Peyer's patch (tissue), 4 donors: ENCODE data around the gene NUDCD3. TPM values are rescaled to one million over a fixed set of nuclear protein-coding genes. Genes with fewer than 3 reads are reported as not detected.
A peak's percentile ranks its signal among the peaks of the same experiment; 100 is the strongest.

Experiments
- DNase-seq, 3 donors: peaks; one replicate each; pipeline ENCODE4 v3.0.0-alpha.2; 2017 to 2019
- H3K27ac ChIP-seq, 4 donors: fragments of 200-600 bp; sonication (generic); one replicate each; pipeline ENCODE4 v1.5.1; 2016 to 2019
- H3K27me3 ChIP-seq, 2 donors: fragments of 200-600 bp; sonication (generic); one replicate each; pipeline ENCODE4 v1.5.1; 2019
- H3K36me3 ChIP-seq, 3 donors: fragments of 200-600 bp; sonication (generic); one replicate each; pipeline ENCODE4 v1.5.1; 2016 to 2019
- H3K4me1 ChIP-seq, 4 donors: fragments of 200-600 bp; sonication (generic); one replicate each; pipeline ENCODE4 v1.5.1; 2016 to 2019
- H3K4me3 ChIP-seq, 4 donors: fragments of 200-600 bp; sonication (generic); 1 replicate in 3 of 4; 2 replicates in 1 of 4; pipeline ENCODE4 v1.5.1; 2016 to 2019; ENCODE audit warnings: mild to moderate bottlenecking in 1 of 4
- H3K9me3 ChIP-seq, 4 donors: fragments of 200-600 bp; sonication (generic); one replicate each; pipeline ENCODE4 v1.5.1; 2016 to 2019; ENCODE audit warnings: mild to moderate bottlenecking in 1 of 4
- CTCF ChIP-seq, 6 experiments: fragments of 450-650 bp in 4 of 6; fragments of 200-600 bp in 2 of 6; sonication (generic) in 1 of 6; IDR thresholded peaks; one replicate each; pipeline ENCODE4 v1.5.1; 2017 to 2019; ENCODE audit warnings: antibody characterized with exemption in 6 of 6, mild to moderate bottlenecking in 3 of 6, moderate library complexity in 1 of 6
- POLR2A ChIP-seq, 2 donors: fragments of 450-650 bp; IDR thresholded peaks; one replicate each; pipeline ENCODE4 v1.5.1; 2017; ENCODE audit warnings: antibody characterized with exemption in 2 of 2, mild to moderate bottlenecking in 2 of 2, moderate library complexity in 2 of 2
- total RNA-seq, 4 donors: library from RNA; depleted of rRNA; stranded (reverse); fragments of >200 nt; gene quantifications; one replicate each; pipeline ENCODE4 v1.1.0, GENCODE V29; 2016

NUDCD3 gene
- total RNA-seq, 4 donors from 2014 or later: 32.9 to 61.9 (median 44.1) TPM

GRCh38 chr7:44460325-44460724, 30.1 kb downstream of the NUDCD3 start:
- peak in 2 of 3 donors; percentile 73 to 76 for DNase-seq
- Histone ChIP-seq H3K27me3 (no peaks in the 10 kb centered on the region), H3K9me3 (no peaks in the 10 kb centered on the region), H3K36me3 (peaks cover 0 to 6% (median 0%) of the 10 kb centered on the region in 3 donors), H3K4me1 (peaks cover 0 to 14% (median 3%) of the 10 kb centered on the region in 4 donors), H3K4me3 (no peak overlapping the region), H3K27ac (no peak overlapping the region)
- TF ChIP-seq POLR2A (IDR thresholded peaks at IDR 0.05) (no peak), CTCF (IDR thresholded peaks at IDR 0.05) (no peak)

- H3K4me3 ChIP-seq: no peak overlapping the region
- no peaks in the 10 kb centered on the region for H3K4me1 ChIP-seq
- DNase-seq: no peak
- no peak for TF ChIP-seq CTCF (IDR thresholded peaks at IDR 0.05)
- TF ChIP-seq POLR2A (IDR thresholded peaks at IDR 0.05): no peak
- H3K27ac ChIP-seq: no peak overlapping the region
- peaks cover 0 to 5% (median 0%) of the 10 kb centered on the region in 3 donors for H3K36me3 ChIP-seq
- no peaks in the 10 kb centered on the region for H3K27me3 ChIP-seq
- no peaks in the 10 kb centered on the region for H3K9me3 ChIP-seq
Observed at GRCh38 chr7:44455155-44455554, 35.3 kb downstream of the NUDCD3 start.

GRCh38 chr7:44454348-44454747, 36.1 kb downstream of the NUDCD3 start:
- H3K27ac ChIP-seq: no peak overlapping the region
- H3K9me3 ChIP-seq: no peaks in the 10 kb centered on the region
- H3K4me1 ChIP-seq: no peaks in the 10 kb centered on the region
- H3K27me3 ChIP-seq: no peaks in the 10 kb centered on the region
- no peak overlapping the region for H3K4me3 ChIP-seq
- H3K36me3 ChIP-seq: peaks cover 0 to 4% (median 0%) of the 10 kb centered on the region in 3 donors
- TF ChIP-seq CTCF (IDR thresholded peaks at IDR 0.05): no peak
- no peak for TF ChIP-seq POLR2A (IDR thresholded peaks at IDR 0.05)
- DNase-seq: no peak

- no peak for DNase-seq
- TF ChIP-seq POLR2A (IDR thresholded peaks at IDR 0.05) (no peak), CTCF (IDR thresholded peaks at IDR 0.05) (no peak)
- Histone ChIP-seq H3K27me3 (no peaks in the 10 kb centered on the region), H3K9me3 (no peaks in the 10 kb centered on the region), H3K27ac (no peak overlapping the region), H3K36me3 (peaks cover 0 to 16% (median 0%) of the 10 kb centered on the region in 3 donors), H3K4me1 (no peaks in the 10 kb centered on the region), H3K4me3 (no peak overlapping the region)
Observed at GRCh38 chr7:44451123-44451522, 39.3 kb downstream of the NUDCD3 start.

GRCh38 chr7:44449584-44449928, 40.9 kb downstream of the NUDCD3 start:
- Histone ChIP-seq H3K9me3 (no peaks in the 10 kb centered on the region), H3K27ac (no peak overlapping the region), H3K4me3 (no peak overlapping the region), H3K36me3 (peaks cover 0 to 26% (median 0%) of the 10 kb centered on the region in 3 donors), H3K27me3 (no peaks in the 10 kb centered on the region), H3K4me1 (no peaks in the 10 kb centered on the region)
- DNase-seq: no peak
- TF ChIP-seq POLR2A (IDR thresholded peaks at IDR 0.05) (no peak), CTCF (IDR thresholded peaks at IDR 0.05) (no peak)
